ENCODE data around the gene SPINK9.

The SPINK9 gene

GRCh38 chr5:148379340-148379739 is 44.0 kb downstream of the SPINK9 start:
- DNase-seq (ENCODE audit: low read depth) = no peak
- TF ChIP-seq CTCF (IDR thresholded peaks at IDR 0.05; ENCODE audit: insufficient read depth, low read depth, low read length, missing control alignments) = no peak
- H3K4me3 ChIP-seq (ENCODE audit: low read depth, low read length) = no peak overlapping the region

GRCh38 chr5:148381906-148382305 is 46.5 kb downstream of the SPINK9 start:
- DNase-seq (ENCODE audit: low read depth) = no peak
- no peak overlapping the region for H3K4me3 ChIP-seq (ENCODE audit: low read depth, low read length)
- no peak for TF ChIP-seq CTCF (IDR thresholded peaks at IDR 0.05; ENCODE audit: insufficient read depth, low read depth, low read length, missing control alignments)

- TF ChIP-seq CTCF (IDR thresholded peaks at IDR 0.05; ENCODE audit: insufficient read depth, low read depth, low read length, missing control alignments) = no peak
- no peak for DNase-seq (ENCODE audit: low read depth)
- H3K4me3 ChIP-seq (ENCODE audit: low read depth, low read length) = peak overlapping the region; percentile 91
Observed at GRCh38 chr5:148382961-148383360, 47.6 kb downstream of the SPINK9 start.

- TF ChIP-seq CTCF (IDR thresholded peaks at IDR 0.05; ENCODE audit: insufficient read depth, low read depth, low read length, missing control alignments) = no peak
- peak; percentile 98 for DNase-seq (ENCODE audit: low read depth)
- H3K4me3 ChIP-seq (ENCODE audit: low read depth, low read length) = peak within 1 kb of the TSS; percentile 91
Observed at GRCh38 chr5:148383564-148384379, 48.4 kb downstream of the SPINK9 start, which contains the start of gene FBXO38. TSS of gene FBXO38 (plus strand) at chr5:148383958. CDS start at chr5:148394777, 10,819 bp downstream.

- DNase-seq (ENCODE audit: low read depth) = peak; percentile 46
- TF ChIP-seq CTCF (IDR thresholded peaks at IDR 0.05; ENCODE audit: insufficient read depth, low read depth, low read length, missing control alignments) = no peak
- H3K4me3 ChIP-seq (ENCODE audit: low read depth, low read length) = peak overlapping the region; percentile 91
Observed at GRCh38 chr5:148384380-148384737, 49.0 kb downstream of the SPINK9 start.

- H3K4me3 ChIP-seq (ENCODE audit: low read depth, low read length) = peak overlapping the region; percentile 91
- TF ChIP-seq CTCF (IDR thresholded peaks at IDR 0.05; ENCODE audit: insufficient read depth, low read depth, low read length, missing control alignments) = no peak
- DNase-seq (ENCODE audit: low read depth) = no peak
Observed at GRCh38 chr5:148385094-148385493, 49.7 kb downstream of the SPINK9 start.

- no peak for TF ChIP-seq CTCF (IDR thresholded peaks at IDR 0.05; ENCODE audit: insufficient read depth, low read depth, low read length, missing control alignments)
- DNase-seq (ENCODE audit: low read depth) = no peak
- H3K4me3 ChIP-seq (ENCODE audit: low read depth, low read length) = no peak overlapping the region
Observed at GRCh38 chr5:148386041-148386440, 50.7 kb downstream of the SPINK9 start.

Measured in GM12865 (cell line).